ENCODE measurements around the gene PRR11.
A peak's percentile ranks its signal among the peaks of the same experiment; 100 is the strongest.
"Not testable (repeated sequence)": the region's sequence is repeated elsewhere in the genome, so short reads cannot be mapped to it uniquely, and the experiment has no call there.

The PRR11 gene

DNA sequence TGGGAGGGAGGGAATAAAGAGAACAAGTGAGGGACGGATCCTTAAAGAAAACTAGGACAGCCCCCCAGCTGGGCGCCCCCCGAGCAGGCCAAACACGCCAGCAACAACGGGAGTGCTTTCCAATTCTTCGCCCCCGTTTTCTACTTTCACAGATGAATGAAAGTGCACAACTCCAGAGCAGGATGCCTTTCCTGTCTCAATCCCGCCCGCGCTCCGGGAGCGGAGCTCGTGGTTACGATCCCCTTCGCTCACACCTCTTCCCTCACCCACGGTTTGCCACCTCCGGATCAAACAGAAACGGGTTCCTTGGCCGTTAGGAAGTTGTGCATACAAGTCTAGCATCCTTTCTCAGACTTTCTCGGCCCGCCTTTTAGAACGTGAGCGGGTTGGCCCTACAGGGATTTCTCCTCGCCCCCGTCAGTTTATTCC, 1.2 kb upstream of the PRR11 start:
- no peak for DNase-seq

GRCh38 chr17:59154721-59155438, 666 bp upstream of the PRR11 start, which contains the start of gene SKA2:
TSS of gene SKA2 (minus strand) at chr17:59155186. CDS start at chr17:59155163, 23 bp downstream.
- peak in 1 of 2 experiments; percentile 100 for DNase-seq

GRCh38 chr17:59160157-59161025, 4.8 kb downstream of the PRR11 start:
- DNase-seq = no peak

- no peak for DNase-seq
Observed at GRCh38 chr17:59161477-59161876, 5.9 kb downstream of the PRR11 start.

- DNase-seq = no peak
Observed at GRCh38 chr17:59165933-59166342, 10.4 kb downstream of the PRR11 start.

DNA sequence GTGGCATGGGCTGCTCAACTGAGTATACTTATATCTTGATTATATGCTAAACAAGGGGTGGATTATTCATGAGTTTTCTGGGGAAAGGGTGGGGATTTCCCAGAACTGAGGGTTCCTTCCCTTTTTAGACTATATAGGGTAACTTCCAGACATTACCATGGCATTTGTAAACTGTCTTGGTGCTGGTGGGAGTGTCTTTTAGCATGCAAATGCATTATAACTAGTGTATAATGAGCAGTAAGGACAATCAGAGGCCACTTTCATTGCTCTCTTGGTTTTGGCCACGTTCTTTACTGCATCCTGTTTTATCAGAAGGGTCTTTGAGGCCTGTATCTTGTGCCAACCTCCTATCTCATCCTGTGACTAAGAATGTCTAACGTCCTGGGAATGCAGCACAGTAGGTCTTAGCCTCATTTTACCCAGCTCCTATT, 12.0 kb downstream of the PRR11 start:
- DNase-seq = no peak

- no peak for DNase-seq
Observed at GRCh38 chr17:59172436-59173004, 17.0 kb downstream of the PRR11 start.

DNA sequence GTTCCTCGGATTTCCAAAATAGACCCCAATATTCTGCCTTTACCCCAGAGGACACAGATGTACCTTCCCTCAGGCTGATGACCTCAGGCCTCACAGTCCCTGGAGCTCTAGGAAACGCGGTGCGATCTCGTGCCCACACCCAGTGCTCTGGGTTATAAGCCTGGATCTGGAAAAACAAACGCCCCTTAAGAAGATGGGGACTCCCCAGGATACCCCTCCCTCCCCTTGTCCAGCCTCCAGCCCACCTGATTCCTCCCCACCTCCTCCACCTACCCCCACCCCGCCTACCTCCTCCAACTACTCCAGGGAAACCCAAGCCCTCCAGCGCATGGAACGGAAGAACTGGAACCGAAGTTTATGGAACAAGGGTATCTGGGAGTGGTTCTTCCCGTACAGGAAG, 19.1 kb downstream of the PRR11 start:
- DNase-seq = no peak

DNA sequence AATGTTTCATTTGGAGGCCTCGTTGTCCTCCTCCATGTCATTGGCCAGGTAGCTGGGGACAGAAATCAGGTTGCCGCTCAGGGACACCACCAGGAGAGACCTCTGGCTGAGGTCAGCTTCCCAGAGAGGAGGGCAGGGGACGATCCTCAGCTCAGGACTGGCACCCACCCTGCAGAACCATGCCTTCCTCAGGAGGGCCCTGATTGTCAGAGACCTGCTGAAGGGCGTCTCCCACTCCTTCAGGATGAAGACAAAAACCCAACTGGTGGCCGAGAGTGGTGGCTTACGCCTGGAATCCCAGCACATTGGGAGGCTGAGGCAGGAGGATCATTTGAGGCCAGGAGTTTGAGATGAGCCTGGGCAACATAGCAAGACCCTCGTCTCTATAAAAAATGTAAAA, 19.5 kb downstream of the PRR11 start:
- no peak for DNase-seq

DNA sequence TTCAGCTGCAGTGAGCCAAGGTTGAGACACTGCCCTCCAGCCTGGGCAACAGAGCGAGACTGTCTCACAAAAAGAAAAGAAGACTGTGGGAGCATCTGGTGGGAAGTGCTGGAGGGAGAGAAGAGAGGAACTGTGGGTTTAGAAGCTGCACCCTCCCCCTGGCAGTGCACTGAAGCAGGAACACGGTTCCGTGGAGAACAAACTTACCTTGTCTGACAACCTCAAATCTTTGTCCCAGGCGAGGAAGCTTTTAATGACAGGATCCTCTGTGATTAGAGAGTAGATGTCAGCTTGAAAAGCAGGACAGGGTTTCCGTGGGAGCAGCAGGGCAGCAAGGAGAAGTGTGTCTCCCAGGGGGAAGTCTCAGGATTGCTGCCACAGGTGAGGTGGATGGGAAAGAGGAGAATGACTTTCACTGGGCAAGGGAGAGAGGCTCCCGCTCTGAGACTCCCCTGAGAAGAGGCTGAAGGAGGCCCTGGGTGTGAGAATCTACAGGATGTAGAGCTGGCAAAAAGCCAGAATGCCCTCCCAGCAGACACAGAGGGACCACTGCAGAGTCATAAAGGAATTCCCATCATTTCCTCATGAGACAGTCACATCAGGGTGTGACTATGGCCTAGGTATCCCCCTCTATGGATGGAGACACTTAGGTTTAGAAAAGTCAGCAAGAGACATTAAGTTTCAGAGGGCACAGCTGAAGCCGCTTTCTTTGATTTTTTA, 22.9 kb downstream of the PRR11 start:
- DNase-seq = no peak

GRCh38 chr17:59179601-59180000, 24.1 kb downstream of the PRR11 start:
- not testable (repeated sequence) for DNase-seq

GRCh38 chr17:59180626-59181025, 25.1 kb downstream of the PRR11 start:
- no peak for DNase-seq

DNA sequence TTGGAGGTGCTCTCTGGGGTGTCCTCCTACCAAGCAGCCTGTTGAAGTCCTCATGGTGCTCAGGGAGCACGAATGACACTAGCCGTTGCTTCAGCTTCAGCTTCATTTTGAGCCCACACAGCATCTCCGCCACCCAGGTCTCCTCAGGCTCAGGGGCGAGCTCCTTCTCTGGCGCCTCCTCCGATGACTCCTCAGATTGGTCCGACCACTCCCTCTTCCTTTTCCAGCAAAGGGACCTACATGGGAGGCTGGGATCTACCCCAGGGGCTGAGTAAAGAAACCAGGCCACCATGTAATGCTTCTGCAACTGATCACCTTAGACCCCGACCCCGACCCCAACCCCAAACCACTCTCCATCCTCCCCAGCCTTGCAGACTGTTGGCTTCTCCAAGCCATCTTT, 25.9 kb downstream of the PRR11 start:
- no peak for DNase-seq

DNA sequence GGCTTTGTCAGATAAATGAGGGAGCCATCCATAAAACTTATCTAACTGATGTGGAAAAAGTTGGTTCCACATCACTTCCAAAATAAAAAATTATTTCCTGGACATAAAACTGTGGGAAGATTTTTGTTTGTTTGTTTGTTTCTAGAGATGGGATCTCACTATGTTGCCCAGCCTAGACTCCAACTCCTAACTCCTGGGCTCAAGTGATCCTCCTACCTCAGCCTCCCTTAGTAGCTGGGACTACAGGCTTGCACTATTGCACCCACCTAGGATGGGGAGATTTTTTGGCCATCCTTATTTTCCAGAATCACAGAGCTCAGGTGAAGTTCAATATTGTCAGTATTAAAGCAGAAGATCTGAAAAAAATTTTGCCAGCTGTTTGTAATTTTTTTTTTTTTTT, 30.5 kb downstream of the PRR11 start:
- DNase-seq = no peak

GRCh38 chr17:59186850-59187249, 31.3 kb downstream of the PRR11 start:
- no peak for DNase-seq

GRCh38 chr17:59190806-59191205, 35.3 kb downstream of the PRR11 start:
- DNase-seq = no peak

DNA sequence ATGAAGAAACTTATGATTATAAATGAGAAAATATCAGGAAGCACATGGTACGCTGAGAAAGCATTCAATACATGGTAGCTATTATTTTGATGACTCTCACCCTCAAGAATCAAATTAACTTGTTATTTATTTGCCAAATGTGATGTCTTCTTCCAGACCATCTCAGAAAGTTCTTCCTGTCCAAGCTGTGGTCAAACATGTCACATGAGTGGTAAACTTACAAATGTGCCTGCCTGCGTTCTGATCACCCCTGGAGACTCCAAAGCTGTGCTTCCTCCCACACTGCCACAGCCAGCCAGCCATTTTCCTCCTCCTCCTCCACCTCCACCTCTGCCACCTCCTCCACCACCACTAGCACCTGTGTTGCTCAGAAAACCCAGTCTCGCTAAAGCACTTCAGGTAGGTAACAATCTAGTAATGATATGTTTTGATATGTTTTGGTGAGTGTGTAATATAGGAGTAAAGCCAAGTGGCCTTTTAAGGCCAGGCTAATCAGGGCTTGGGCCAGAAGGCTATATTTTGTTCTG, 37.9 kb downstream of the PRR11 start:
- no peak for DNase-seq

- no peak for DNase-seq
Observed at GRCh38 chr17:59199398-59199797, 43.9 kb downstream of the PRR11 start.

- DNase-seq = no peak
Observed at GRCh38 chr17:59202320-59202719, 46.8 kb downstream of the PRR11 start.

DNA sequence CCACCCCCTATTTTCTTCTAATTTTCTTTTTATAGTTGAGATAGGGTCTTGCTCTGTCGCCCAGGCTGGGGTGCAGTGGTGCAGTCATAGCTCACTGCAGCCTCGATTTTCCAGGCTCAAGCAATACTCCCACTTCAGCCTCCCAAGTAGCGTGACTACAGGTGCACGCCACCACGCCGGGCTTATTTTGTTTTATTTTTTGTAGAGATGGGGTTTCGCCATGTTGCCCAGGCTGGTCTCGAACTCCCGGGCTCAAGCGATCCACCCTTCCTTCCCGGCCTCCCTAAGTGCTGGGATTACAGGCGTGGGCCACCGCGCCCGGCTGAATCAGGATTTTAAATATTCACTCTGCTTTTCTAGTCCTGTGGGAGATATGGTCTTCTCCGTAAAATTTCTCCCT, 63.8 kb downstream of the PRR11 start:
- no peak for DNase-seq

GRCh38 chr17:59219992-59220327, 64.4 kb downstream of the PRR11 start:
- no peak for DNase-seq

GRCh38 chr17:59220328-59221158, 65.0 kb downstream of the PRR11 start, which contains the start of gene GDPD1:
TSS of gene GDPD1 (plus strand) at chr17:59220511. CDS start at chr17:59220610, 99 bp downstream.
- peak; percentile 45 to 66 for DNase-seq

Measured in cerebellar nuclear complex (tissue), 1 donor.